GM11168 (cell line): ENCODE results near the gene MARCKSL1.

Experiments used
- in situ Hi-C: fragments of 300-500 bp; cut with MboI; formaldehyde crosslinking; loops from one replicate; pipeline ENCODE4 v1.12.0; 2022; ENCODE audit warnings: low sequenced_read_pairs; ENCODE audit not compliant: unreplicated experiment

MARCKSL1 gene

GRCh38 chr1:32353886-32354570, 18.0 kb upstream of the MARCKSL1 start:
- in situ Hi-C loops: no loop called here

- in situ Hi-C loops: no loop called here
Measured at GRCh38 chr1:32353431-32353830, 17.4 kb upstream of the MARCKSL1 start.

GRCh38 chr1:32352831-32353383, 16.9 kb upstream of the MARCKSL1 start:
- in situ Hi-C loops: no loop called here

GRCh38 chr1:32352239-32352745, 16.3 kb upstream of the MARCKSL1 start:
- in situ Hi-C loops: no loop called here

GRCh38 chr1:32351399-32352238, 15.6 kb upstream of the MARCKSL1 start:
- in situ Hi-C loops: no loop called here

GRCh38 chr1:32350785-32351398, 14.9 kb upstream of the MARCKSL1 start:
- in situ Hi-C loops: no loop called here

- in situ Hi-C loops: no loop called here
Measured at GRCh38 chr1:32349211-32349708, 13.2 kb upstream of the MARCKSL1 start.

- in situ Hi-C loops: no loop called here
Measured at GRCh38 chr1:32346532-32347157, 10.6 kb upstream of the MARCKSL1 start.

GRCh38 chr1:32345289-32345827, 9.3 kb upstream of the MARCKSL1 start:
- in situ Hi-C loops: no loop called here

- in situ Hi-C loops: no loop called here
Measured at GRCh38 chr1:32342704-32343103, 6.7 kb upstream of the MARCKSL1 start.

- in situ Hi-C loops: no loop called here
Measured at GRCh38 chr1:32341971-32342370, 5.9 kb upstream of the MARCKSL1 start.

GRCh38 chr1:32341186-32341757, 5.2 kb upstream of the MARCKSL1 start:
- in situ Hi-C loops: no loop called here

GRCh38 chr1:32339363-32339978, 3.4 kb upstream of the MARCKSL1 start:
- in situ Hi-C loops: no loop called here

- in situ Hi-C loops: no loop called here
Measured at GRCh38 chr1:32338637-32339145, 2.7 kb upstream of the MARCKSL1 start.

GRCh38 chr1:32337855-32338636, 2.0 kb upstream of the MARCKSL1 start:
- in situ Hi-C loops: no loop called here

- in situ Hi-C loops: no loop called here
Measured at GRCh38 chr1:32336963-32337675, 1.1 kb upstream of the MARCKSL1 start.

- in situ Hi-C loops: no loop called here
Measured at GRCh38 chr1:32336591-32336932, 529 bp upstream of the MARCKSL1 start.

- in situ Hi-C loops: no loop called here
Measured at GRCh38 chr1:32335535-32335789, 571 bp downstream of the MARCKSL1 start.
